ENCODE data around the gene CNTNAP5.

Gene CNTNAP5

DNA sequence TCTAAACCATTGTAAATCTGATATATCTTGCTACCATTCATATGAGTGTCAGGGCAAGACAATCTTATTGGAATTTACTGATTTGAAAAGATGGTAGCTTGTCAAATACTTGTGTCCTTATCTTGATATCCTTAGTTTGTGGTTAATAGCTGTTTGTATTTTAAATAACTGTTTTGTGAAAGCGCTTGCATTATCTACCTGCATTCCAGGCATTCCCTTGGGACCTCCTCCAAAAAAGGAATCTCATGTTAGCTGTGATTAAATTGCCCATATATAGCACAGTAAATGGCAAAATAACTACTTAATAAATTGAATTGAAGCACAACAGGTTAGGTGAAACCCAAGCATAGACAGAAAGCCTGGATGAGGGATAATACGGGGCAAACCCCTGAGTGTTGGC lies 13.9 kb downstream of the CNTNAP5 start:
- TF ChIP-seq, protein P1, sequence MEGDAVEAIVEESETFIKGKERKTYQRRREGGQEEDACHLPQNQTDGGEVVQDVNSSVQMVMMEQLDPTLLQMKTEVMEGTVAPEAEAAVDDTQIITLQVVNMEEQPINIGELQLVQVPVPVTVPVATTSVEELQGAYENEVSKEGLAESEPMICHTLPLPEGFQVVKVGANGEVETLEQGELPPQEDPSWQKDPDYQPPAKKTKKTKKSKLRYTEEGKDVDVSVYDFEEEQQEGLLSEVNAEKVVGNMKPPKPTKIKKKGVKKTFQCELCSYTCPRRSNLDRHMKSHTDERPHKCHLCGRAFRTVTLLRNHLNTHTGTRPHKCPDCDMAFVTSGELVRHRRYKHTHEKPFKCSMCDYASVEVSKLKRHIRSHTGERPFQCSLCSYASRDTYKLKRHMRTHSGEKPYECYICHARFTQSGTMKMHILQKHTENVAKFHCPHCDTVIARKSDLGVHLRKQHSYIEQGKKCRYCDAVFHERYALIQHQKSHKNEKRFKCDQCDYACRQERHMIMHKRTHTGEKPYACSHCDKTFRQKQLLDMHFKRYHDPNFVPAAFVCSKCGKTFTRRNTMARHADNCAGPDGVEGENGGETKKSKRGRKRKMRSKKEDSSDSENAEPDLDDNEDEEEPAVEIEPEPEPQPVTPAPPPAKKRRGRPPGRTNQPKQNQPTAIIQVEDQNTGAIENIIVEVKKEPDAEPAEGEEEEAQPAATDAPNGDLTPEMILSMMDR (IDR thresholded peaks at IDR 0.05): no peak
- DNase-seq (ENCODE audit: low spot score): no peak
- Histone ChIP-seq H3K27ac (no peak overlapping the region), H3K4me3 (no peak overlapping the region)

DNA sequence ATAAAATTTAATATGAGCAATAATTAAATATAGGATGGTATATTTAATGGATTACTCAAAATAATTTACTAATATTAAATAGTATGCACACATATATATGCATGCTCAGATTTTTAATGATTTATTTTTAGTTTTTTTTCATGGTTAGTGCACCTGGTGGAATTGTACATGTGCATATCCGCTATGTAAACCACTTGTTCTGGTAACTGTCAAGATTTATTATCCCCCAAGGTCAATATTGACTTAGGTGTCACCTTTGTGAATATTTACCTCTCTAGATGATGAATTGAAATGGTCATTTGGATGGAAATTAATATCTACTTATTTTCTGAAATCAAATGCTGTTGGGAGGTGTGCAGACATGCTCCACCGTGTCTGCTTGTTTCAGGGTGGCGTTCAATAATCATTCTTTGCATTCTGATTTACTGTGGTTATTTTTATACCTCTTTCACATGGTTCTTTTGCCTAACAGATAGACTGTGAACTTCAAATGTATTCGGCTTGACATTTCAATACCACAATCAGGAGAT lies 14.7 kb downstream of the CNTNAP5 start:
- DNase-seq (ENCODE audit: low spot score): no peak
- TF ChIP-seq, protein P1 (IDR thresholded peaks at IDR 0.05): no peak
- Histone ChIP-seq H3K4me3 (no peak overlapping the region), H3K27ac (no peak overlapping the region)

DNA sequence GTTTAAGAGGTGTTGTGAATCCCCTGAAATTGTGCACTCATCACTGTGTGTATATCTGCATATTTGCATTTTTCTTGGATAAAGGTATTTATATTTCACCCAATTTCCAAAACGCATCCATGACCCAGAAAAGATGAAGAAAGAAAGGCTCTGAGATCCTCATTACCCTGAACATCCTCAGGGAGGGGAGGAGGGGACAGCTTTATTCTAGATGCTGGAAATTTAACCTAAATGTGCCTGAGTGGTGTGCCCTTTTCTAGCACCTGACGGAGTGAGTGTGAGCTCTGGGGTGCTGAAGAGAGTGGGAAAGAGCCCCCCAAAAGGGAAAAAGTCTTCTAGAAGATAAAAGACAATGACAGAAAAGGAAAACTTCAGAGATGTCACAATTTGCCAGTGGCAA lies 20.8 kb downstream of the CNTNAP5 start:
- Histone ChIP-seq H3K27ac (no peak overlapping the region), H3K4me3 (no peak overlapping the region)
- DNase-seq (ENCODE audit: low spot score): no peak
- TF ChIP-seq, protein P1 (IDR thresholded peaks at IDR 0.05): no peak

DNA sequence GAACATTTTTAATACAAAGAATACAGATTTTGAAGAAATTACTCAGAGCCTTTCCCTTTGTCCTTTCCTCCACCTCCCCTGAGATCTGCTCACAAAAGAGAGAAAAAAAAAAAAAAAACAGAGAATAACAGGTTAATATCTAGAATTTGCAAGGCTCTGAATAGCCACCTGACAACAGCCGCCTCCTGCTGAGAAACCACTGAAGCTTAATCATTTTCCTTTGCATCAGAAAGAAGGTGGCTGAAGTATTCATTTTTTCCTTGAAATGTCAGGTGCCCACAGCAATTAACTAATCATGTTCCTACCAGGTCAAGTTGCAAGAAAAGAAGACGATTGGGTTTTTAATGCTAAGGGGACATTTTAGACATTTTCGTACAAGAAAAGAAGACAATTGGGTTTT lies 21.2 kb downstream of the CNTNAP5 start:
- H3K27ac ChIP-seq: no peak overlapping the region
- no peak for DNase-seq (ENCODE audit: low spot score)
- no peak overlapping the region for H3K4me3 ChIP-seq
- TF ChIP-seq, protein P1 (IDR thresholded peaks at IDR 0.05): no peak

DNA sequence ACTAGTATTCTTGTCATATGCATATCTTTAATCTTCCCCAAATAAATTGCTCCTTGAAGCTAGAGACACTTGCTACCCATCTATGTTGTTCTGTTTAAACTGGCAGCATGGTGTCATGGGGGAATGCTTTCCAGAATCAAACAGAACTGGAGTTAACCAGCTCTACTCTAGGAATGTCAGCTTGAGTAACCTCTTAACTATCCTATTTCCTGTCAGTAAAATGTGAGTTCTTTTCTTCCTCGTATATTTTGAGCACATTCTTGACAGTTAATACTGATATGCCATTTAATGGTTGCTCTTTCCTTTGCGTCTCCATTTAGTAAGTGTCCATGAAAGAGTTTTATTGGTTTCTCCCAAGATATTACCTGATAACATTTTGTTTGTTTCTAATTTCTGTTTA lies 23.0 kb downstream of the CNTNAP5 start:
- TF ChIP-seq, protein P1 (IDR thresholded peaks at IDR 0.05): no peak
- DNase-seq (ENCODE audit: low spot score): no peak

DNA sequence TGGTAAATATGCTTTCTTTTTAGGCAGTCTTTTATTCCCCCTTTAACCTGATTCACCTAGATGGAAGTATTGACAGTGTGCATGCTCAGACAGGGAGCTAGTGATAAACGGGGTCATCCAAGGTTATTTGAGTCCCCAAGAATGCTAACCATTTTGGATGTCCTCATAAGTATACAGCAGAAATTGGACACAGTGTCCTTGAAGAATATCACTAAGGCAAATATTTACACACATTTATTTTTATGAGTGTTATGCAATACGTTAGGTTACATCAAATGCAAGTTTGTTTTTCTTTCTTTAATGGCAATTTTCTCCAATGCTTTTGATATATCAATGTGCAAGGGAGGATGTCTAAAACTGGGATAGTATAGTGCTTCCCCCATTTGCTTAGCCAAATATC lies 23.6 kb downstream of the CNTNAP5 start:
- no peak overlapping the region for H3K4me3 ChIP-seq
- TF ChIP-seq, protein P1 (IDR thresholded peaks at IDR 0.05): no peak
- no peak overlapping the region for H3K27ac ChIP-seq
- DNase-seq (ENCODE audit: low spot score): no peak

More for the DNA sequence above, 23.0 kb downstream of the CNTNAP5 start:
- Histone ChIP-seq H3K4me3 (no peak overlapping the region), H3K27ac (no peak overlapping the region)

DNA sequence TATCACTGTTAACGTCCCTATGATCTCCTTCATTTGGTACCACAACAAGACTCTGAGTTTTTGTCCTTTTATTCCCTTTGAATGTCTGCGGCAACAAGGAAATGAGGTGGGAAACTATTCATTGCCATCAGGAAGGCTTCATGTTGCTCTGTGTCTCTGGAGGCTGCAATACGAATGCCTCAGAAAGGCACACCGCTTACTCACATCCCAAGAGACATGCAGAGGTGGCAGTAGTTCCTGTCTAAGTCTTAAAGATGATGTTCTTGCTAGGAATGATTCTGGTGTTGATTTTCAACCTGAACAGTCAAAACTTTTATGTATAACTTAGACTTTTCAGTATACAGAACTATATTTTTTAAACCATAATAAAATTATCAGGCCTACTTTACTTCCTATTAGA lies 24.0 kb downstream of the CNTNAP5 start:
- Histone ChIP-seq H3K4me3 (no peak overlapping the region), H3K27ac (no peak overlapping the region)
- TF ChIP-seq, protein P1 (IDR thresholded peaks at IDR 0.05): no peak
- DNase-seq (ENCODE audit: low spot score): no peak

All from coronary artery (tissue), 2 donors.